Stimulated activated CD8-positive, alpha-beta memory T cell treated with anti-CD3 and anti-CD28 coated beads, Interleukin-4, amount 100 ng/mL, for 48 hours (primary cell): Measurements from ENCODE around the gene HBM.
"Not testable (repeated sequence)": the region's sequence is repeated elsewhere in the genome, so short reads cannot be mapped to it uniquely, and the experiment has no call there.

Source experiments
- DNase-seq: peaks from one replicate; pipeline ENCODE4 v3.0.0-alpha.2; 2020

HBM gene

DNA sequence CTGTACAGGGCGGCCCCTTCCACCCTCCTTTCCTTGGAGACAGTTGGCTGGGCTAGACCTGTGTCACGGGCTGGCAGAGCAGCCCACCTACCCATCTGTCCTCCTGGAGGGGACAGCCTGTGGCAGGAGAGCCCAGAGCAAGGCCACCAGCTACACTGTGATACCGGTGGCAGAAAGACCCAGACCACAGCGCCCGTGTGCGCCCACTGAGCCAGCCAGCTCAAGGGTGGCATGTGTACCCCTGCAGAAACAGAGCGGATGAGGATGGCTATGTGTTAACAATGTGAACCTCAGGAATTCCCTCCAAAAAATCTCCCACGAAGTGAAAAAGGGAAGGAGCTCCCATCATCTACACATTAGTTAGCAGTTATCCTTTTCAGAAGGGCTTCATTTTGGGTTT lies 21.6 kb downstream of the HBM start:
- DNase-seq = no peak

DNA sequence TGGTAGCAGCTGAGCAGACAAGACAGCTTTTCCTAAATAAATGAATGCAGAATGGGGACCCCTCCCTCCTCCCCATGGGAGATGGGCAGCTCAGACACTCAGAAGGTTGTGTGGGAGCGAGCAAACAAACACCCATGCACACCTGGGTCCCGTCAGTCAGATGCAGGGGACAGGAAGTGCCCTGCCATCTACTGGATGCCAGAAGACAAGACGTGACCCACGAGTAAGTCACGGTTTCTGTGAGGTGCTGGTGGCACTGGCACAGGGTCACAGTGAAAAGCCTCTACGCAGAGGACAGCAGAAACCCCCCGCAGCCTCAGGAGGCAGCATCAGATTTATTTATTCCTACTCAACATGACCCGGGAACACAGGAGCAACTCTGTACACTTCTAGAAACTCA lies 22.9 kb downstream of the HBM start:
- DNase-seq = peak; percentile 40

DNA sequence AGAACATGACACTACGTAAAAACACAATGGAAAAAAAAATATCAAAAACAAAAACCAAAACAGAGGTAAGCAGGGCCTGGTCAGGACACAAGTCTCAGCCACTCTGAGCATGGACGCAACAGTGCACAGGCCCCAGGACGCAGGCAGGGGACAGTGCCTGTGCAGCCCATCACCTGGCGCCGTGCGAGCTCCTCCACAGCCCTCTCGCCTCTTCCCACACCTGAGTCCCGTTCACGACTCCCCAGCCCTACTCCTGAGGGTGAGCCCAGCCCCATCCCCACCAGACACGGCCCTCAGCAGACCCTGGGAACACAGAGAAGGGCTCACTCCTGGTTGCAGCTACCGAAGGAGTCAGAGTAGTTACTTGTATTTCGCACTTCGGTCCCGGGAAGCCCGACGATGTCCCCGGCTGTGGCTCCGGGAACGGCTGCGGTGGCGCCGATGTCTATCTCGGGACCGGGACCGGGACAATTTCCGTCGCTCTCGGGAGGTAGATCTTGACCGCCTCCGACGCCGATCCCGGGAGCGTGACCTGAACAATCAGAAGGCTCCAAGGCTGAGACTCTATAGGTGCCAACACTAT lies 23.9 kb downstream of the HBM start:
- no peak for DNase-seq

DNA sequence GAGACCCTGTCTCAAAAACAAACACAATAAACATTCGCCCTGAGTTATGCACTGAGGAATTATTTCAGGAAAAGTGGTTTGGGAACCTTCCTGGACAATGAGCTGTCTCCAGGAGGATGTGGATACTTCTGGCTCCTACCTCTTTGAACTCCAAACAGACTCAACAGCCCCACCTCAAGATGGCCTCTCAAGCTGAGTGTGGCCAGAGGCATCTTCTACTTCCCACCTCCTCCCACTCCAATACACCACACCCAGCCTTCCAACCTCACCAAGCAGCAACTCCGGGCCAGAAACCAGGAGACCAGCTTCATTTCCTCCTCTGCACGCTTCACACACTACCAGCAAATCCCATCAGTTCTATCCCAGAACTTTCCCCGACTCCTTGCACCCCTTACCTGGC lies 26.1 kb downstream of the HBM start:
- DNase-seq = no peak

DNA sequence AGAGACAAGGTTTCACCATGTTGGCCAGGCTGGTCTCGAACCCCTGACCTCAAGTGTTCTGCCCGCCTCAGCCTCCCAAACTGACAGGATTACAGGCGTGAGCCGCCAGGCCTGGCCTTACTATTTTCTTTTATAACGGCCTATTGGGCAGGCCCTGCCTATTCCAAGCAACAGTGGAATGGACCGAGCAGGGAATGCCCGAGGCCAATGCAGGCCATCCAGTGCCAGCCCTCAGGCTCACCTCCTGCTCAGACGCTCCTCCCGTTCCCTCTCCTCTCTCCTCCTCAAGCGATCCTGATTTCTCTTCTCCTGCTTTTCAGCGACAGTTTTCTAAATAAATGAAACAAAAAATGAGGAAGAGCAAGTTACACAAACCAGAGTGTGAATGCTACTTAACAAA lies 26.9 kb downstream of the HBM start:
- DNase-seq = no peak

DNA sequence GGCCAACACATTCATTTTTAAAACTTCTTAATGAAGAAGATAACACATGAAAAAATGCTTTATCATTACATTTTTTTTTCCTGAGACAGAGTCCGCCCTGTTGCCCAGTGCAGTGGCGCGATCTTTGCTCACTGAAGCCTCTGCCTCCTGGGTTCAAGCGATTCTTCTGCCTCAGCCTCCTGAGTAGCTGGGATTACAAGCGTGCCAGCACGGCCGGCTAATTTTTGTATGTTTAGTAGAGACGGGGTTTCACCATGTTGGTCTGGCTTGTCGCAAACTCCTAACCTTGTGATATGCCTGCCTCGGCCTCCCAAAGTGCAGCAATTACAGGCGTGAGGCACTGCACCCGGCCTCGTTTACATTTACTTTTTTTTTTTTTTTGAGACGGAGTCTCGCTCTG lies 27.7 kb downstream of the HBM start:
- no peak for DNase-seq

DNA sequence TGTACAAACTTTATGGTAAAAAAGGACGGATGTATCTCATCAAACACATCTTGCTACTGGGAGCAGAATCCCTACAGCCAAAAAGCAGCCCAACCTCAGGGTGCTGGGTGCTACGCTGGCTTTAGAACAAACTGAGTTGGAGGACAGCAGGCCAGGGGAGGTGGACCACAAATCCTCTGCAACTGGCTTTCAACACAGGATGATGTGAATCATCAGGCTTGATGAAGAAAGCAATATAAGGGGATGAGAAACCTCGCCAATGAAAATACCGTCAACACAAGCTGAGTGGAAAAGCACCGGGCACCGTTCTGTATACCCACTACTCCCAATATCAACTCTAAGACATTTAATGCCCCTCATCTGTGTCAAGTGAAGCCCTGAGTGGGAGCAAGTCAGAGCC lies 28.7 kb downstream of the HBM start:
- DNase-seq = no peak

DNA sequence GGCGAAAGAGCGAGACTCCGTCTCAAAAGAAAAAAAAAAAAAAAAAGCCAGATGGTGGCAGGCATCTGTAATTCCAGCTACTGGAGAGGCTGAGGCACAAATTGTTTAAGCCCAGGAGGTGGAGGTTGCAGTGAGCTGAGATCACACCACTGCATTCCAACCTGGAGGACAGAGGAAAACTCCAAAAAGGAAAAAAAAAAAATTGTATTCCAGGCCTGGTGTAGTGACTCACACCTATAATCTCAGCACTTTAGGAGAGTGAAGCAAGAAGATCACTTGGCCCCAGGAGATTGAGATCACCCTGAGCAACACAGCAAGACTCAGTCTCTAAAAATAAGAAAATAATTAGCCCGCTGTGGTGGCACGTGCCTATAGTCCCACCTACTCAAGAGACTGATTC lies 34.6 kb downstream of the HBM start:
- DNase-seq = no peak

DNA sequence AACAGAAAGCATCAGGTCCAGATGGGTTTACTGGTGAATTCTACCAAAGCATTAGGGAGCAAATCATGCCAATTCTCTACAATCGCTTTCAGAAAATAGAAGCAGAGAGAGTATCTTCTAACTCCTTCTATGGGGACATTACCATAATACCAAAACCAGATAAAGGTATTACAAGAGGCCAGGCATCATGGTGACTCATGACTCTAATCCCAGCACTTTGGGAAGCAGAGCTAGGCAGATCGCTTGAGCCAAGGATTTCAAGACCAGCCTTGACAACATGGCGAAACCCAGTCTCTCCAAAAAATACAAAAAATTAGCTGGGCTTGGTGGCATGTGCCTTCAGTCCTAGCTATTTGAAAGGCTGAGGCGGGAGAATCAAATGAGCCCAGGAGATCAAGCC lies 37.5 kb downstream of the HBM start:
- no peak for DNase-seq

DNA sequence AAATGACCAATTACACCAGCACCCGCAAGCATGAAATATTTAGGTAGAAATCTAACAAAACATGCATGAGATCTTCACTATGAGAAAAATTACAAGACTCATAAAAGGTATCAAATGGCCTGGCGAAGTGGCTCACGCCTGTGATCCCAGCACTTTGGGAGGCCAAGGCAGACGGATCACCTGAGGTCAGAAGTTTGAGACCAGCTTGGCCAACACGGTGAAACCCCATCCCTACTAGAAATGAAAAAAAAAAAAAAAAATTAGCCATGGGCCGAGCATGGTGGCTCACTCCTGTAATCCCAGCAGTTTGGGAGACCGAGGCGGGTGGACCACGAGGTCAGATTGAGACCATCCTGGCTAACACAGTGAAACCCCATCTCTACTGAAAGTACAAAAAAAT lies 38.3 kb downstream of the HBM start:
- DNase-seq = not testable (repeated sequence)

DNA sequence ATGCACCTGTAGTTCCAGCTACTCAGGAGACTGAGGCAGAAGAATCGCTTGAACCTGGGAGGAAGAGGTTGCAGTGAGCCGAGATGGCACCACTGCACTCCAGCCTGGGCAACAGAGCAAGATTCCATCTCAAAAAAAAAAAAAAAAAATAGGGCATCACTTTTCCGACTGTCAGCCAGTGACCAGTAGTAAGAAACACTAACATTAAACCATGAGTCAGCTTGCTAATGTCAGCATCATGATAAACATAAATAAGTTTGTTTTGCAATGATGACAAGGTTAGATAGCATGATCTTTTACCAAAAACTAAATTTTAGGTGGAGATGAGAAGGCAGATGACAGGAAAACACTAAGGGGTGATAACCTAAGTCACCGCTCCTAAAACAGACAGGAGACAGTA lies 43.6 kb downstream of the HBM start:
- DNase-seq = not testable (repeated sequence)

DNA sequence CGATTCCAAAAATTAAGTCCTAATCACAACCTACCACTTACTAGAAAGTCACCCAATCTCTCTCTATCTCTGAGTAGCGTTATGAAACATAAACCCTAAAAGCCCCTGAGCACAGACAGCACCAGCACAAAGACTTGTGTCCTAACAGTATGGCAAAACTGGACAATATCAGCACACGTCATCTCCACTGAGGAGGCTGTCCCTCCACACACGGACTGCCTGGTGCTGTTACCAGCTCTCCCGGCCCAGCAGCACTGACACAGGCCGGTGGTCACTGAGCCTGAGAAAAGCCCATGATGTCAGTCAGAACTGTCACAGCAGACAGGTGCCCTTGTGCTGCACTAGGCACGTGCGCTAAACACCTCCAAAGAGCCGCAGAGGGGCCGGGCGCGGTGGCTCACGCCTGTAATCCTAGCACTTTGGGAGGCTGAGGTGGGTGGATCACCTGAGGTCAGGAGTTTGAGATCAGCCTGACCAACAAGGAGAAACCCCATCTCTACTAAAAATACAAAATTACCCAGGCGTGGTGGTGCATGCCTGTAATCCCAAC lies 45.9 kb downstream of the HBM start:
- not testable (repeated sequence) for DNase-seq

DNA sequence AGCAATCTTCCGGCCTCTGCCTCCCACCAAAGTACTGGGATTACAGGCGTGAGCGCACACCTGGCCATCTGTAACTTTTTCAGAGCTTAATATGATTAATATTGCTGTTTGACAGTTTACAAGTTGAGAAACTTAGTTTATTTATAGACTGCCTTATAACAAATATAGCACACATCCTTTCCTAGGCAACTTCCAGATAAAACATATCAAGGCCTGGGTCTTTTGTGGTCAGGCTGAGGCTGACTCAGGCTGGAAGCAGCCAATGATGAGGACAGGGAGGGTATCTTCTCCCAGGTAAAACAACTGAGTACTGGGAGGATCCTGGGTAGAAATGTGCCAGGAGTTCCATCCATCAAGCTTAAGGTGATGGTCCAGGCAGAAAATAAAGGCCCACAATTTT lies 47.2 kb downstream of the HBM start:
- DNase-seq = no peak
